PC-3 (cell line): ENCODE measurements around the gene PTPRN2. TPM values are rescaled to one million over a fixed set of nuclear protein-coding genes. Genes with fewer than 3 reads are reported as not detected.

Experiments
- ATAC-seq: fragments of 200-7000 bp; cut with Tn5 transposase; 2 replicates; pipeline ENCODE4 v1.9.1; 2020; ENCODE audit warnings: mild to moderate bottlenecking, moderate library complexity
- BruUV-seq: library from RNA; stranded (reverse); fragments of 400-500 nt; replicated peaks from 2 replicates; lab custom pipeline; 2021; lab: Mats Ljungman, UMichigan
- CTCF ChIA-PET: fragments of 300-600 bp; sonication (Branson Sonifier 250); formaldehyde crosslinking; loops from one replicate; lab custom pipeline; 2022; ENCODE audit warnings: antibody characterized with exemption; lab: Charles Lee
- POLR2A ChIA-PET: fragments of 300-600 bp; sonication (Branson Sonifier 250); formaldehyde crosslinking; loops from one replicate; lab custom pipeline; 2022; ENCODE audit warnings: antibody characterized with exemption; ENCODE audit not compliant: unreplicated experiment; lab: Charles Lee
- DNase-seq: peaks from one replicate; pipeline ENCODE4 v3.0.0-alpha.2; 2015
- H2AFZ ChIP-seq: fragments of 300-600 bp; sonication (generic); 2 replicates; pipeline ENCODE4 v1.6.0; 2016; ENCODE audit warnings: antibody characterized with exemption, low read length
- H3F3A ChIP-seq: fragments of 300-600 bp; sonication (generic); one replicate; pipeline ENCODE4 v1.6.0; 2017; ENCODE audit warnings: antibody characterized with exemption, low read length, control low read depth, mild to moderate bottlenecking; ENCODE audit not compliant: unreplicated experiment
- H3K27ac ChIP-seq: fragments of 300-600 bp; sonication (generic); 2 replicates; pipeline ENCODE4 v1.5.1; 2016; ENCODE audit warnings: mild to moderate bottlenecking, low read length
- H3K27me3 ChIP-seq: fragments of 300-600 bp; sonication (generic); 2 replicates; pipeline ENCODE4 v1.6.1; 2016; ENCODE audit warnings: low read length, mixed read lengths
- H3K36me3 ChIP-seq: fragments of 300-600 bp; sonication (generic); 2 replicates; pipeline ENCODE4 v1.6.1; 2016; ENCODE audit warnings: low read depth, mixed run types, low read length, mixed read lengths
- H3K4me1 ChIP-seq: fragments of 300-600 bp; sonication (generic); 2 replicates; pipeline ENCODE4 v1.5.1; 2016; ENCODE audit warnings: low read length; ENCODE audit not compliant: insufficient read depth
- H3K4me2 ChIP-seq: fragments of 300-600 bp; sonication (generic); 2 replicates; pipeline ENCODE4 v1.6.0; 2016; ENCODE audit warnings: low read length
- H3K4me3 ChIP-seq: fragments of 300-600 bp; sonication (generic); 2 replicates; pipeline ENCODE4 v1.5.1; 2016; ENCODE audit warnings: mild to moderate bottlenecking, low read length, mixed read lengths
- H3K79me2 ChIP-seq: fragments of 300-600 bp; sonication (generic); 2 replicates; pipeline ENCODE4 v1.6.1; 2017; ENCODE audit warnings: low read length, mixed read lengths
- H3K9ac ChIP-seq: fragments of 300-600 bp; sonication (generic); 2 replicates; pipeline ENCODE4 v1.6.0; 2016; ENCODE audit warnings: mild to moderate bottlenecking, low read length
- H3K9me2 ChIP-seq: fragments of 300-600 bp; sonication (generic); replicated peaks from 2 replicates; pipeline ENCODE4 v1.6.1; 2016; ENCODE audit warnings: mixed run types, low read length, mixed read lengths
- H3K9me3 ChIP-seq: fragments of 300-600 bp; sonication (generic); 2 replicates; pipeline ENCODE4 v1.6.1; 2016; ENCODE audit warnings: low read length, mixed read lengths
- H4K20me1 ChIP-seq: fragments of 300-600 bp; sonication (generic); 2 replicates; pipeline ENCODE4 v1.6.1; 2016; ENCODE audit warnings: low read length, mixed read lengths
- CTCF ChIP-seq: fragments of 300-600 bp; sonication (generic); conservative IDR thresholded peaks from 2 replicates; pipeline ENCODE4 v1.5.1; 2017; ENCODE audit warnings: antibody characterized with exemption, low read depth, mild to moderate bottlenecking, low read length
- EZH2 ChIP-seq: fragments of 300-600 bp; sonication (generic); IDR thresholded peaks from one replicate; pipeline ENCODE4 v1.6.1; 2017; ENCODE audit warnings: antibody characterized with exemption, mild to moderate bottlenecking, low read length; ENCODE audit not compliant: unreplicated experiment
- EZH2phosphoT487 ChIP-seq: fragments of 300-600 bp; sonication (generic); IDR thresholded peaks from 2 replicates; pipeline ENCODE4 v1.6.1; 2018; ENCODE audit warnings: mild to moderate bottlenecking, antibody characterized with exemption, low read length, borderline replicate concordance
- intact Hi-C: fragments of 100-400 bp; cut with micrococcal nuclease; formaldehyde crosslinking; loops from 2 replicates; pipeline ENCODE4 v1.9.0; 2023
- total RNA-seq: library from RNA; depleted of rRNA; stranded (reverse); fragments of >200 nt; gene quantifications from 2 replicates; pipeline ENCODE4 v1.2.3, GENCODE V29; 2014

Gene PTPRN2
- total RNA-seq, 1 experiment from 2014 or later: 3.2 TPM

GRCh38 chr7:157766098-157766497 is 821.5 kb downstream of the PTPRN2 start:
- no peaks in the 10 kb centered on the region for H3K27me3 ChIP-seq
- no peaks in the 10 kb centered on the region for H3F3A ChIP-seq
- no peaks in the 10 kb centered on the region for H3K36me3 ChIP-seq
- ATAC-seq (no peak), DNase-seq (no peak)
- H3K4me3 ChIP-seq: no peak overlapping the region
- H3K9ac ChIP-seq: no peak overlapping the region
- H2AFZ ChIP-seq: no peak overlapping the region
- H3K4me1 ChIP-seq: no peaks in the 10 kb centered on the region
- no peaks in the 10 kb centered on the region for H3K9me3 ChIP-seq
- no peaks in the 10 kb centered on the region for H3K9me2 ChIP-seq
- H3K4me2 ChIP-seq: no peak overlapping the region
- H3K79me2 ChIP-seq: no peaks in the 10 kb centered on the region
- ChIA-PET POLR2A (no interaction called here), CTCF (no interaction called here)
- no TSS peak for BruUV-seq
- no peak overlapping the region for H3K27ac ChIP-seq
- intact Hi-C loops: no loop called here
- no peak for TF ChIP-seq EZH2
- no peak for TF ChIP-seq CTCF
- no peak for TF ChIP-seq EZH2phosphoT487
- H4K20me1 ChIP-seq: no peaks in the 10 kb centered on the region

- Histone ChIP-seq H3K36me3 (no peaks in the 10 kb centered on the region), H2AFZ (no peak overlapping the region), H3K4me3 (no peak overlapping the region), H3K9ac (no peak overlapping the region), H3K27me3 (no peaks in the 10 kb centered on the region), H3K9me3 (no peaks in the 10 kb centered on the region), H4K20me1 (no peaks in the 10 kb centered on the region), H3K27ac (no peak overlapping the region), H3K79me2 (no peaks in the 10 kb centered on the region), H3F3A (no peaks in the 10 kb centered on the region), H3K4me1 (no peaks in the 10 kb centered on the region), H3K4me2 (no peak overlapping the region), H3K9me2 (no peaks in the 10 kb centered on the region)
- ChIA-PET CTCF (no interaction called here), POLR2A (no interaction called here)
- no peak for ATAC-seq
- TF ChIP-seq EZH2phosphoT487 (no peak), EZH2 (no peak), CTCF (no peak)
- no TSS peak for BruUV-seq
- no peak for DNase-seq
- intact Hi-C loops: no loop called here
Measured at GRCh38 chr7:157764946-157765537, 822.6 kb downstream of the PTPRN2 start.

- TF ChIP-seq CTCF: no peak
- TF ChIP-seq EZH2: no peak
- no peak for TF ChIP-seq EZH2phosphoT487
- no TSS peak for BruUV-seq
- Histone ChIP-seq H3K27me3 (no peaks in the 10 kb centered on the region), H3K36me3 (no peaks in the 10 kb centered on the region), H3K9me2 (no peaks in the 10 kb centered on the region), H4K20me1 (no peaks in the 10 kb centered on the region), H3K4me3 (no peak overlapping the region), H2AFZ (no peak overlapping the region), H3K79me2 (no peaks in the 10 kb centered on the region), H3K27ac (no peak overlapping the region), H3K4me2 (no peak overlapping the region), H3K4me1 (no peaks in the 10 kb centered on the region), H3F3A (no peaks in the 10 kb centered on the region), H3K9ac (no peak overlapping the region), H3K9me3 (no peaks in the 10 kb centered on the region)
- POLR2A ChIA-PET: no interaction called here
- DNase-seq: no peak
- CTCF ChIA-PET: no interaction called here
- intact Hi-C loops: no loop called here
- no peak for ATAC-seq
Measured at GRCh38 chr7:157764193-157764592, 823.4 kb downstream of the PTPRN2 start.
